Skeletal muscle satellite cell (primary cell): Measurements from ENCODE around the gene NT5C1B.

ENCODE experiments used
- H3K27me3 ChIP-seq: 2 replicates; pipeline ENCODE4 v1.7.0; 2013; ENCODE audit warnings: low read length; ENCODE audit not compliant: control insufficient read depth, insufficient read depth
- H3K36me3 ChIP-seq: 2 replicates; pipeline ENCODE4 v1.7.0; 2013; ENCODE audit warnings: mild to moderate bottlenecking, control low read depth, low read length; ENCODE audit not compliant: insufficient read depth
- H3K4me1 ChIP-seq: 2 replicates; pipeline ENCODE4 v1.7.0; 2013; ENCODE audit warnings: low read length; ENCODE audit not compliant: control insufficient read depth, insufficient read depth
- H3K4me2 ChIP-seq: 2 replicates; pipeline ENCODE4 v1.7.0; 2013; ENCODE audit warnings: mild to moderate bottlenecking, low read length
- H3K4me3 ChIP-seq: 2 replicates; pipeline ENCODE4 v1.7.0; 2013; ENCODE audit warnings: low read length
- H3K9ac ChIP-seq: 2 replicates; pipeline ENCODE4 v1.7.0; 2013; ENCODE audit warnings: mild to moderate bottlenecking, low read depth, low read length, moderate library complexity
- H3K9me3 ChIP-seq: replicated peaks from 2 replicates; pipeline ENCODE4 v1.7.0; 2013; ENCODE audit warnings: mild to moderate bottlenecking, control low read depth, low read length

Gene NT5C1B

DNA sequence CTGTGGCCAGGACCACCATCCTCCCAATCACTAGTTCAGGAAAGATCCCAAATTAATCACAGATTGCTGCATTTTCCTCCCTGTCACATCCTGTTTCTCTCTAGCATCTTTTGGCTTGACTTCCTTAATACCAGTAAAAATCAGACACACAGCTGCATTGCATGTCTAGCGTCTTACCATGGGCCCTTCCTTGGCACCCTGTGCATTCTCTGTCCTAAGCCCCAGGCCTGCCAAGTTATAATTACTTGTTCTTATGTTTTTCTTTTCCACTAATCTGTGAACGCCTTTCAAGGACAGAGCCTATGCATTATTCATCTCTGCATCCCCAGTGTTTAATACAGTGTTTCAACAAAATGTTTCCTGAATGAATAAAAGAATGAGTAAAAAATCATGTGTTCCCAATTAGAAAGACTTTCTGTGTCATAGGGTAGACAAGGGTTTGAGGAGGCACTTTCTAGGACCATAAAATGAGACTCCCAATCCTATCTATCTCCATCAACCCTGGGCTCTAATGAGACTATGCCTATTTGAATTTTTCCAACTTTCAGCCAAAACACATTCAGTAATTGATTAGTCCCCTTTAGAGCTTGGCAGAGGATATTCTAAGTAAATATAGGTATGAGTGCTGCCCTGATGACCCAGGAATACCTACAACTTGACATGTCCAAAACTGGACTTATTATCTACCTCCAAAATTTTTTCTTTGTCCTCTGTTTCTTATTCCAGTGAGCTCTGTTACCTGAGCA, 10.3 kb upstream of the NT5C1B start:
- H3K27me3 ChIP-seq: no peaks in the 10 kb centered on the region
- peak overlapping the region; percentile 14 for H3K4me2 ChIP-seq
- no peaks in the 10 kb centered on the region for H3K9me3 ChIP-seq
- no peaks in the 10 kb centered on the region for H3K36me3 ChIP-seq
- no peak overlapping the region for H3K4me3 ChIP-seq
- H3K9ac ChIP-seq: no peak overlapping the region
- peaks cover 17% of the 10 kb centered on the region for H3K4me1 ChIP-seq

DNA sequence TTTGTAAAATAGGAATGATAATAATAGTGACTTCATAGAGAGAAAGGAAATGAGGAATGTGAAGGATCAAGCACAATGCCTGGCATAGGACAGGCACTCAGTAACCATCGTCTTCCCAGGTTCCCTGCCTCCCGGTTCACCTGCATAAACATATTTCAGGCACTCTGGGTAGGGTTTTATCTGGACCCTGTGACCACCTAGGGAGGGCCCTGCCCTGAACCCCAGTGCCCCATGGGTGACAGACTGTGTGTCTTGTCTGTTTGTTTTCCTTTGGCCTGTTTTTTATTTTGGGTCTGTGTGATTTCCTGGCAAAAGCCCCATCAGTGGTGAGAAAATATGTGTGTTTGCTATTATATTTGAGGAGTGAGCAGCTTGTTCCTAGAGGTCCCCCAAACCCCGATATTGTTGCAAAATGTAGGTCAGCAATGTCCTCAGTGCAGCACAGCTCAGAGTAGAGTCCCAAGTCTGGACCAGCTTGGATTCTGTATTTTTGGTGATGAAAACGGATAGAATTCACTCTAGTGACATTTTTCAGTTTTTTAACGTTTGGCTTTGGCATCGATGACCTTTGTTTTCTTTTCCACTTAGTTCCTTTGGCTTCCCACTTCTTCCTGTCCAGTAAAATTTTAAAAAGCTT, 9.6 kb upstream of the NT5C1B start:
- Histone ChIP-seq H3K9ac (no peak overlapping the region), H3K4me3 (no peak overlapping the region), H3K36me3 (no peaks in the 10 kb centered on the region), H3K4me1 (peaks cover 17% of the 10 kb centered on the region), H3K4me2 (peak overlapping the region; percentile 14), H3K27me3 (no peaks in the 10 kb centered on the region), H3K9me3 (no peaks in the 10 kb centered on the region)

DNA sequence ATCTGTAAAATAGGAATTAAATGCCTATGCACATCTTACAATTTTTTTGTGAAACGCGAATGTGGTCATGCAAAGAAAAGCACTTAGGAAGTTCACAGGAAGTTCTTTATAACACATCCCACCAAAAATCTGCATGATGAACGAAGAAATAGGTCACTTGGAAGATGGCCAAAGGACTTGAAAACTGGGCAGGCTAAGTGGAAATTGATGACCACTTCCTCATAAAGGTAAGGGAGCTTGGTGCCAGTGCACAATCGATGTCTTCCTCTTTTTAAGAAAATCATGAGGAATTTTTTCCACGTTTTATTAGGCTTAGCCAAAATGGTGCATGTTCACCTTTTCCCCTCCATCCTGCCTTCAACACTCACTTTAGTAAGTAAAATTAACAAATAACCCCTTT, 8.2 kb upstream of the NT5C1B start:
- Histone ChIP-seq H3K4me1 (peaks cover 17% of the 10 kb centered on the region), H3K9ac (no peak overlapping the region), H3K4me2 (no peak overlapping the region), H3K9me3 (no peaks in the 10 kb centered on the region), H3K27me3 (no peaks in the 10 kb centered on the region), H3K36me3 (no peaks in the 10 kb centered on the region), H3K4me3 (no peak overlapping the region)

DNA sequence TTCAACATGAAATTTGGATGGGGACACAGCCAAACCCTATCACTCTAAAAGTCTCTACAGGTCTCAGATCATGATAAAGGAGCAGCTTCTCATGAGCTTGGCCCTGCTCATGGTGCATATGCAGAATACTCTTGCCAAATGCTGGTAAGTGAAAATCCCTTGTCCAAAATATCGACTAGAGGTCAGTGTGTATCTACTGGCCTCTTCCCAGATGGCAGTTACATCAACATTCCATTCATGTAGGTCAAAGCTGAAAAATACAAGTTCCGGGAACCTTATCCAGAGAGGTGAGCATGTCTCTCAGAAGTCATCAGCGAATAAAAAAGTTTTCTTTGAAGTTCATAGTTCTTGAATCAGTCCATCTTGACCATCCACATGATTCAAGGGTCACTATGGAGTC, 7.6 kb upstream of the NT5C1B start:
- Histone ChIP-seq H3K9ac (no peak overlapping the region), H3K4me3 (no peak overlapping the region), H3K27me3 (no peaks in the 10 kb centered on the region), H3K36me3 (no peaks in the 10 kb centered on the region), H3K4me2 (no peak overlapping the region), H3K4me1 (peaks cover 17% of the 10 kb centered on the region), H3K9me3 (no peaks in the 10 kb centered on the region)

DNA sequence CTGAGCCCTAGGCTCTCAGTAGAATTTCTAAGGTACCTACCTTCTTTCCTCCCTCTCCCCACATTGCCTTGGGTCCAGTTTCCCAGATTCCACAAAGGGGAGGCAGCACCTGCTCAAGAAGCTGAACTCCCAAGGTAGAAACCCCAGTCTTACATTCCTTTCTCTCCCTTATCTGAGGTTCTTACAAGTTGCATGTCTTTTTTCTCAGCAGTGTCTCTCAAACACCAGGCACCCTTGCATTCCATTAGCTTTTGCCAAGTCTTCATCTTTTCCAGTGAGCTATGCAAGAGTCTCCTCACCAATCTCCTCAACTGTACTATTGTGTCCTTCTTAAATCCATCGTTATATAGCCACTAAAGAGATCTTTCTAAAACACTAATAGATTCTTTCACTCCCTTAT, 4.1 kb upstream of the NT5C1B start:
- Histone ChIP-seq H3K4me1 (peaks cover under 1% of the 10 kb centered on the region), H3K9ac (no peak overlapping the region), H3K27me3 (no peaks in the 10 kb centered on the region), H3K36me3 (no peaks in the 10 kb centered on the region), H3K4me3 (no peak overlapping the region), H3K4me2 (no peak overlapping the region), H3K9me3 (no peaks in the 10 kb centered on the region)

DNA sequence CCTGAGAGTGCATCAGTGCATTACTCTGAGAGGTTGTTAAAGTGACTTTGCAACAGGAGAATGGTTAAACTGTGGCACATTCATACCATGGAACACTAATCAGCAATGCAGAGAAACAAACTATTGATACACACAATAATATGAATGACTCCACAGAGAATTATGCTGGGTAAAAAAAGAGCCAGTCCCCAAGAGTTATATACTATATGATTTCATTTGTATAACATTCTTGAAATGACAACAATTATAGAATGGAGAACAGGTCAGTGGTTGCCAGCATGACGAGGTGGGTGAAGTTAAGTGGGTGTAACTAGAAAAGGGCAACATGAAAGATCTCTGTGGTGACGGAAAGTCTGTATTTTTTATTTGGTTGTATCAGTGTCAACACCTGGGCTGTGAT, 3.0 kb upstream of the NT5C1B start:
- no peaks in the 10 kb centered on the region for H3K4me1 ChIP-seq
- no peaks in the 10 kb centered on the region for H3K9me3 ChIP-seq
- H3K9ac ChIP-seq: no peak overlapping the region
- no peaks in the 10 kb centered on the region for H3K27me3 ChIP-seq
- no peak overlapping the region for H3K4me2 ChIP-seq
- H3K4me3 ChIP-seq: no peak overlapping the region
- no peaks in the 10 kb centered on the region for H3K36me3 ChIP-seq

DNA sequence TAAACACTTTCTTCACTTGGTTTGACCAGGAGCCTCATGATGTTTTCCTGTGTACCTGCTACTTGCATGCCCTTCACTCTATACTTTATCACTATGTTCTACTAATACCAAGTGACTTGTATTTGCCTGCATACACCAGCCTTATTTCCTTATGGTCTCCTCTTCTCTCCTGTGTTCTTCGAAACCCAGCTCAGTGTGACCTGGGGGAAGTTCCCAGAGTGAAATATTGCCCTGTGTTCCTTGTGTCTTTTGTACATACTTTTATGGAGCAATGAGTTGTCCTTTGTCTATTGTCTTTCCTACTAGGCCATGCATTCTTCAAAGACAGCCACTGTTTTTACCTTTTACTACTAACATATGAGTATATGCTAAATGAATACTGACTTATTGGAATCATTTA, 567 bp downstream of the NT5C1B start:
- Histone ChIP-seq H3K27me3 (no peaks in the 10 kb centered on the region), H3K4me3 (no peak overlapping the region), H3K9me3 (no peaks in the 10 kb centered on the region), H3K36me3 (no peaks in the 10 kb centered on the region), H3K4me2 (no peak overlapping the region), H3K4me1 (peaks cover 10% of the 10 kb centered on the region), H3K9ac (no peak overlapping the region)

DNA sequence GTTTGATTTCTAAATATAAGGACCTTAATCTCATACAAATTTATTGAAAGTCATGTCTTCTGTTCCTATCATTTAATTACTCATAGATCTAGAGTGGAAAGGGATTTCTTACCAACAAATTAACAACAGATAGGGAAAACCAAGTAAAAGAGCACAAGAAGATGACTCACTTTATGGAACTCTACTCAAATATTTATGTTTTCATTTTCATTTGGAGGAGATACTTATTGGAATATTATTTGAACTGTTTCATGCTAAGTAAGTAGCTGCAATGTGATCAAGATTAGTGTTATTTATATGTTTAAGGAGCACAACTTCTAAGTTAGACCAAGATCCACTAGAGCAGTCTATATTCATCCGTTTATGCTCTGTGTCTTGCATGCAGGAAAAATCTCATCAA, 1.3 kb downstream of the NT5C1B start:
- H3K9me3 ChIP-seq: no peaks in the 10 kb centered on the region
- no peaks in the 10 kb centered on the region for H3K27me3 ChIP-seq
- H3K4me3 ChIP-seq: no peak overlapping the region
- H3K36me3 ChIP-seq: no peaks in the 10 kb centered on the region
- H3K9ac ChIP-seq: no peak overlapping the region
- H3K4me1 ChIP-seq: peaks cover 10% of the 10 kb centered on the region
- no peak overlapping the region for H3K4me2 ChIP-seq

DNA sequence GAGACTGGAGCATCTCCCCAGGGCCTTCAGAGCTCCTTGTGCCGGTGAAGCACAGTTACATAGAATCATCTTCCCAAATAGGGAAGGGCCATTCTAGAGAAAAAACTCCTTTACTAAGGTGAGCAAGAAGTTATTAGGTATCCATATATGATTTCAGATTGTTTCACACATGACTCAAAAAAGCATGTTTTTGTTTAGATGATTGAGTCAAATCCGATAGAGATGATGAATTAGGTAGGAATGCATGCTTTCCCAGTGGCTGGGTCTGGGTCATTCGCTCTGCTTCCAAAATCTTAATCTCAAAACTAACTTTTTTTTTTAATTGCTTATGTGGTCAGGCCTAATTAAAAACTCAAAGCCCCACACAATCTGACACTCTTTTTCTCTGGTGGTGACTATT, 3.8 kb downstream of the NT5C1B start:
- Histone ChIP-seq H3K4me1 (peaks cover 10% of the 10 kb centered on the region), H3K4me2 (no peak overlapping the region), H3K4me3 (no peak overlapping the region), H3K36me3 (no peaks in the 10 kb centered on the region), H3K9ac (no peak overlapping the region), H3K27me3 (no peaks in the 10 kb centered on the region), H3K9me3 (no peaks in the 10 kb centered on the region)

DNA sequence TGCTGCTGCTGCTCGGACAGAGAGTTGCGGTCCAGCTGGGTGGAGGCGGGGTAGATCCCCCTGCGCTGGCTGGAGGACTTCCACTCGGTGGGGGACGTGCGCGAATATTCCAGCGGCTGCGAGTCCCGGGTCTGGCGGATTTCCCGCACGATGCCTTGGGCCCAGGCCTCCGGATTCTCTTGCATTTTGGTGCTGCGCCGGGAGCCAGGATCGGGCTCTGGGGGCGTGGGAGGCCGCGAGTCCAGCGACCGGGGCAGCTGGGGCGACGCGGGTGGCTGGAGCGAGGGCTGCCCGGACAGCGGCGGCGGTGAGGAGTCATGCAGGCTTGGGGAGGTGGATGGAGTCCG, 4.8 kb downstream of the NT5C1B start:
- Histone ChIP-seq H3K9me3 (no peaks in the 10 kb centered on the region), H3K4me3 (no peak overlapping the region), H3K36me3 (no peaks in the 10 kb centered on the region), H3K4me1 (peaks cover 10% of the 10 kb centered on the region), H3K27me3 (no peaks in the 10 kb centered on the region), H3K9ac (no peak overlapping the region), H3K4me2 (no peak overlapping the region)

DNA sequence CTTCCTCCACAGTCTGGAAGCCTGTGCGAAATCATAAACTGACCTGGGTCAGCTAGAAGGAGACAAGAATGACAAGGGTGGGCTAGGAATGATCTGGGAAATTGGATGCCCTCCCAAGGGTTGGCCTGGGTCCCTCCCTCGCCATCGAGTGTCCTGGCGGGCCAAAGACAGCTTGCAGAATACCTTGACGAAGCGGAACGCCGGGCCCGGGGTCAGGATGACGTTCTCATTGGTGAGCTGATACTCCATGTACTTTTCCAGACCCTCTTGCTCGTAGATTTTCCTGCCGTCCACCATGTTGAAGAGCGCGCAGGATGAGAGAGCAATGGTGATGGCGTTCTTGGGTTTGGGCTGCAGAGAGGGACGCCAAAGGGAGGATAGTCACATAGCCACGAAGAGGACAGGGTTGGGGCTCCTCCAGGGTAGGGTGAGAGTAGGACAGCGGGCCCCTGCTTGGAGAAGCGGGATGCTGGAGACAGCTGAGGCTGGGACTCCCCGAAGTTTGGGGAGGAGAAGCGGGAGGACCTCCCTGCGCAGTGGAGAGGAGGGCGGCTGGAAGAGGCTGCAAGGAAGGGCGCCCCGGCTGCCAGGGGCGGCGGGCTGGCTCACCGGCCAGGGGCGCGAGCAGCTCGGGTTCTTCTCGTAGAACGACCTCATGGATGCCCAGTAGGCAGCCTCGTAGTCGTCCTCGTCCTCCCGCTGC, 5.3 kb downstream of the NT5C1B start:
- no peaks in the 10 kb centered on the region for H3K36me3 ChIP-seq
- H3K27me3 ChIP-seq: no peaks in the 10 kb centered on the region
- H3K4me2 ChIP-seq: no peak overlapping the region
- H3K4me3 ChIP-seq: no peak overlapping the region
- peaks cover 10% of the 10 kb centered on the region for H3K4me1 ChIP-seq
- H3K9me3 ChIP-seq: no peaks in the 10 kb centered on the region
- no peak overlapping the region for H3K9ac ChIP-seq

DNA sequence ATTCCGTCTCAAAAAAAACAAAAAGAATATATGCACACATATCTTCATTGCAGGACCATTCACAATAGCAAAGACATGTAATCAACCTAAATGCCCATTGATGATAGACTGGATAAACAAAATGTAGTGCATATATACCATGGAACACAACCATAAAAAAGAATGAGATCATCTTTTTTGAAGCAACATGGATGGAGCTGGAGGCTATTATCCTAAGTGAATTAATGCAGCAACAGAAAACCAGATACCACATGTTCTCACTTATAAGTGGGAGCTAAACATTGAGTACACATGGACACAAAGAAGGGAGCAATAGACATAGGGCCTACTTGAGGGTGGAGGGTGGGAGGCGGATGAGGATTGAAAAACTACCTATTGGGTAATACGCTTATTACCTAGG, 8.8 kb downstream of the NT5C1B start:
- Histone ChIP-seq H3K27me3 (no peaks in the 10 kb centered on the region), H3K9me3 (no peaks in the 10 kb centered on the region), H3K4me3 (no peak overlapping the region), H3K4me1 (peaks cover 9% of the 10 kb centered on the region), H3K36me3 (no peaks in the 10 kb centered on the region), H3K4me2 (no peak overlapping the region), H3K9ac (no peak overlapping the region)
